Transverse colon (tissue), 4 donors: Measurements from ENCODE around the gene AGPAT2. TPM values are rescaled to one million over a fixed set of nuclear protein-coding genes. Genes with fewer than 3 reads are reported as not detected.

Source experiments
- DNase-seq: peaks from one replicate; pipeline ENCODE4 v3.0.0-alpha.2; 2019
- H3K27ac ChIP-seq, 4 donors: fragments of 200-600 bp; sonication (generic); 2 replicates each; pipeline ENCODE4 v1.5.1; 2016 to 2018; ENCODE audit warnings: inconsistent platforms in 4 of 4
- H3K27me3 ChIP-seq: fragments of 200-600 bp; sonication (generic); 2 replicates; pipeline ENCODE4 v1.5.1; 2017; ENCODE audit warnings: inconsistent platforms
- H3K36me3 ChIP-seq, 4 donors: fragments of 200-600 bp; sonication (generic); 2 replicates each; pipeline ENCODE4 v1.5.1; 2017 to 2019; ENCODE audit warnings: inconsistent platforms in 4 of 4
- H3K4me1 ChIP-seq, 4 donors: fragments of 200-600 bp; sonication (generic); 2 replicates each; pipeline ENCODE4 v1.5.1; 2017 to 2020; ENCODE audit warnings: inconsistent platforms in 4 of 4
- H3K4me3 ChIP-seq, 4 donors: fragments of 200-600 bp; sonication (generic); 1 replicate in 1 of 4; 2 replicates in 3 of 4; pipeline versions ENCODE4 v1.5.1 to v1.6.1; 2017 to 2019; ENCODE audit warnings: inconsistent platforms in 4 of 4
- H3K9me3 ChIP-seq, 2 donors: fragments of 200-600 bp; sonication (generic); 2 replicates each; pipeline ENCODE4 v1.5.1; 2017 to 2019; ENCODE audit warnings: inconsistent platforms in 2 of 2
- EP300 ChIP-seq: sonication (generic); formaldehyde crosslinking; IDR thresholded peaks from one replicate; pipeline ENCODE4 v1.6.1; 2017; ENCODE audit warnings: antibody characterized with exemption, low read depth
- POLR2A ChIP-seq: fragments of 450-650 bp; IDR thresholded peaks from one replicate; pipeline ENCODE4 v1.6.1; 2016; ENCODE audit warnings: antibody characterized with exemption, mild to moderate bottlenecking, moderate library complexity
- POLR2AphosphoS5 ChIP-seq, 3 donors: sonication (generic); formaldehyde crosslinking; IDR thresholded peaks; one replicate each; pipeline ENCODE4 v1.6.1; 2016; ENCODE audit warnings: antibody characterized with exemption in 3 of 3
- WGBS, 2 donors: methylation state at CpG; one replicate each; pipeline ENCODE4 v1.1.5; 2018; ENCODE audit warnings: low coverage in 1 of 2; 5-methylcytosine and 5-hydroxymethylcytosine counted together
- in situ Hi-C, 4 donors: fragments of 200-750 bp; cut with MboI; loops; one replicate each; pipeline versions ENCODE4 v1.15.0 to v1.15.1; 2017; ENCODE audit warnings: low sequenced_read_pairs in 3 of 4, low pct_ligation_motif_present in 1 of 4, low pct_unique_long_range_greater_than_20kb in 1 of 4
- intact Hi-C: fragments of 100-400 bp; cut with DNase I; formaldehyde crosslinking; loops from one replicate; pipeline ENCODE4 v1.15.1; 2023; ENCODE audit warnings: low total_unique reads
- total RNA-seq, 4 donors: library from RNA; depleted of rRNA; stranded (reverse); fragments of >200 nt; gene quantifications; one replicate each; pipeline ENCODE4 v1.1.0, GENCODE V29; 2016
- TF ChIP-seq, protein P1 (sequence below), 5 experiments: fragments of 200-600 bp in 3 of 5; fragments of 450-650 bp in 2 of 5; sonication (generic) in 3 of 5; IDR thresholded peaks; 1 replicate in 2 of 5; 2 replicates in 3 of 5; pipeline ENCODE4 v1.5.1; 2016 to 2017; ENCODE audit warnings: antibody characterized with exemption in 5 of 5, inconsistent platforms in 3 of 5, mild to moderate bottlenecking in 2 of 5, moderate library complexity in 1 of 5

The AGPAT2 gene
- total RNA-seq, 4 donors from 2014 or later, result 245 to 441 (median 290) TPM

DNA sequence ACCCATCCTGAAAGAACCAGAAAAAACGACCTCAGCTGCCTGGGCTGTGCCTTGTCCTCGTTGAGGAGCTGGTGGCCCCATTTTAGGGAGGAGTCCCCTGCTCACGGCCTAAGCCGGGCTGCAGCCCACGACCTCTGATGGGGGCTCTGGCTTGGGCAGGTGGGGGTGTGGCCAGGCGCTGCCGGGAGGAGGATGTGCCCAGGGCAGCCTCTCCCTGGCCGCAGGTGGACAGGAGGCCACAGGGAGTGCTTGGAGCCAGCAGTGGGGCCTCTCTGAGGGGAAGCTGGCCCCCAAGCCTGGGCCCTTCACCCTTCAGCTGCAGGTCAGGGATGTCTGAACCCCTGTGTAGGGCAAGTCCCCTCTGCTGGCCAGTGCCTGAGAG, 27.6 kb upstream of the AGPAT2 start:
- H3K27ac ChIP-seq, result peak overlapping the region in 1 of 4 donors; percentile 16
- intact Hi-C loops, result no loop called here

DNA sequence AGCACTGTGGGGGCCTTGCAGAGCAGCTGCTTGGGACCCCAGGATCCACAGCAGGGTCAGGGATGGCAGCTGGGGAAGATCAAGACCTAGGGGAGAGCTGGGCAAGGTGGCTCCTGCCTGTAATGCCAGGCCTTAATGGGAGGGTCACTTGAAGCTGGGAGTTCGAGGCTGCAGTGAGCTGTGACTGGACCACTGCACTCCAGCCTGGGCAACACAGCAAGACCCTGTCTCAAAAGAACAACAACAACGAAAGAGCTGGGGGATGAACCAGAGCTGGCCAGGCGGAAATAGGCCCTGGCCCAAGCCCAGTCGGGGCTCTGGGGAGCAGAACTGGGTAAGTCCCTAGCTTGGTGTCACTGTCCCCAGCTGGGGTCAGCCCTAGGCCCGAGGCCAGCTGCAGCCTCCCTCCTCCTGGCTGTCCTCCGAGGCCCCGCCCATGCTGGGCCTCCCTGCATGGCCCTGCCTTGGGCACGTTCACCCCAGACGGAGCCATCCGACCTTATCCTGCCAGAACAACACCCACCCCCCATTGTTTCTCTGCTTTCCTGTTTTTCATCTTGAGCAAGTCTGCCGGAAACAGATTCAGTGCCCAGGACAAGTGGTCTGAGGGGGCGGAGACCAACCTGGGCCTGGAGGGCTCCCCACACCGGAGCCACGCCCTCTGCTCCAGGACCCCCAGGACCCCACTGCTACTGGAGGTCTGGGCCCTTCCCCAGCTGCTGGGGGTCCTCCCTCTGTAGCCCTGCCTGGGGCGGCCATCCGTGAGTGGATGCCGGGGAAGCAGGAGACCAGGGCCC, 27.0 kb upstream of the AGPAT2 start:
- Histone ChIP-seq H3K27me3 (peaks cover 83% of the 10 kb centered on the region), H3K36me3 (no peaks in the 10 kb centered on the region), H3K27ac (peak overlapping the region in 3 of 4 donors; percentile 16 to 55 (median 52)), H3K4me1 (peaks cover 11 to 18% (median 15%) of the 10 kb centered on the region in 4 donors), H3K9me3 (no peaks in the 10 kb centered on the region), H3K4me3 (no peak overlapping the region)
- TF ChIP-seq, protein P1, sequence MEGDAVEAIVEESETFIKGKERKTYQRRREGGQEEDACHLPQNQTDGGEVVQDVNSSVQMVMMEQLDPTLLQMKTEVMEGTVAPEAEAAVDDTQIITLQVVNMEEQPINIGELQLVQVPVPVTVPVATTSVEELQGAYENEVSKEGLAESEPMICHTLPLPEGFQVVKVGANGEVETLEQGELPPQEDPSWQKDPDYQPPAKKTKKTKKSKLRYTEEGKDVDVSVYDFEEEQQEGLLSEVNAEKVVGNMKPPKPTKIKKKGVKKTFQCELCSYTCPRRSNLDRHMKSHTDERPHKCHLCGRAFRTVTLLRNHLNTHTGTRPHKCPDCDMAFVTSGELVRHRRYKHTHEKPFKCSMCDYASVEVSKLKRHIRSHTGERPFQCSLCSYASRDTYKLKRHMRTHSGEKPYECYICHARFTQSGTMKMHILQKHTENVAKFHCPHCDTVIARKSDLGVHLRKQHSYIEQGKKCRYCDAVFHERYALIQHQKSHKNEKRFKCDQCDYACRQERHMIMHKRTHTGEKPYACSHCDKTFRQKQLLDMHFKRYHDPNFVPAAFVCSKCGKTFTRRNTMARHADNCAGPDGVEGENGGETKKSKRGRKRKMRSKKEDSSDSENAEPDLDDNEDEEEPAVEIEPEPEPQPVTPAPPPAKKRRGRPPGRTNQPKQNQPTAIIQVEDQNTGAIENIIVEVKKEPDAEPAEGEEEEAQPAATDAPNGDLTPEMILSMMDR (IDR thresholded peaks at IDR 0.05), result no peak
- TF ChIP-seq EP300 (no peak), POLR2A (no peak), POLR2AphosphoS5 (IDR thresholded peaks at IDR 0.05) (no peak)
- DNase-seq, result no peak
- in situ Hi-C loops (no loop called here), intact Hi-C loops (no loop called here)
- 52 to 62% methylated on average over 4 to 17 of the region's 17 CpGs for WGBS, 2 donors

More for the DNA sequence above, 27.6 kb upstream of the AGPAT2 start:
- no peaks in the 10 kb centered on the region for H3K9me3 ChIP-seq
- in situ Hi-C loops, result no loop called here
- WGBS, 2 donors, result 24% methylated on average over 5 of the region's 8 CpGs; no CpG with 5 or more reads in 1 of the 2 donors
- DNase-seq, result no peak
- TF ChIP-seq EP300, result no peak
- TF ChIP-seq, protein P1 (IDR thresholded peaks at IDR 0.05), result no peak
- no peak for TF ChIP-seq POLR2AphosphoS5 (IDR thresholded peaks at IDR 0.05)
- TF ChIP-seq POLR2A, result no peak
- no peaks in the 10 kb centered on the region for H3K36me3 ChIP-seq
- H3K4me3 ChIP-seq, result no peak overlapping the region
- peaks cover 14 to 24% (median 17%) of the 10 kb centered on the region in 4 donors for H3K4me1 ChIP-seq
- H3K27me3 ChIP-seq, result peaks cover 81% of the 10 kb centered on the region

DNA sequence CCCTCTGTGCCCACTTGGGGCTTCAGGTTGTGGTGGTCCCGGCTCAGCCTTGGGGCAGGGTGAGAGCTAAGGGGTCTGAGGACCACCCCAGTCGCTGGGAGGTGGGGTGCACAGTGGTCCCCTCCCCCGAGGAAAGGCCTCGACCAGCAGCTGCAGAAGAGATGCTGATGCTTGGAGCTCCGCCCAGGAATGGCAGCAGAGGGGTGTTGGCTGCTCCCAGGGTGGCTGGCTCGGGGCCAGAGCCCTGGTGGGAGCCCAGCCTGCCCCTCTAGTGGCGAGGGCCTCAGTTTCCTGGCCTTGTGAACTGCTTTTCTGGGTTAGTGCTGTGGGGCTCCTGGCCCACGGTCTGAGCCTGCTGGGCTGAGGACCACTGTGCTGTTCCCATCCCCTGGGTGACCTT, 26.3 kb upstream of the AGPAT2 start:
- DNase-seq, result no peak
- TF ChIP-seq, protein P1 (IDR thresholded peaks at IDR 0.05), result no peak
- TF ChIP-seq EP300, result no peak
- no peak for TF ChIP-seq POLR2A
- no peak for TF ChIP-seq POLR2AphosphoS5 (IDR thresholded peaks at IDR 0.05)
- Histone ChIP-seq H3K27me3 (peaks cover 77% of the 10 kb centered on the region), H3K36me3 (no peaks in the 10 kb centered on the region), H3K9me3 (no peaks in the 10 kb centered on the region), H3K4me1 (peaks cover 9 to 15% (median 13%) of the 10 kb centered on the region in 4 donors), H3K4me3 (peak overlapping the region in 1 of 4 donors; percentile 54), H3K27ac (peak overlapping the region in 3 of 4 donors; percentile 52 to 72 (median 57))
- WGBS, 2 donors, result 50% methylated on average over 6 of the region's 8 CpGs; no CpG with 5 or more reads in 1 of the 2 donors
- in situ Hi-C loops (no loop called here), intact Hi-C loops (no loop called here)

DNA sequence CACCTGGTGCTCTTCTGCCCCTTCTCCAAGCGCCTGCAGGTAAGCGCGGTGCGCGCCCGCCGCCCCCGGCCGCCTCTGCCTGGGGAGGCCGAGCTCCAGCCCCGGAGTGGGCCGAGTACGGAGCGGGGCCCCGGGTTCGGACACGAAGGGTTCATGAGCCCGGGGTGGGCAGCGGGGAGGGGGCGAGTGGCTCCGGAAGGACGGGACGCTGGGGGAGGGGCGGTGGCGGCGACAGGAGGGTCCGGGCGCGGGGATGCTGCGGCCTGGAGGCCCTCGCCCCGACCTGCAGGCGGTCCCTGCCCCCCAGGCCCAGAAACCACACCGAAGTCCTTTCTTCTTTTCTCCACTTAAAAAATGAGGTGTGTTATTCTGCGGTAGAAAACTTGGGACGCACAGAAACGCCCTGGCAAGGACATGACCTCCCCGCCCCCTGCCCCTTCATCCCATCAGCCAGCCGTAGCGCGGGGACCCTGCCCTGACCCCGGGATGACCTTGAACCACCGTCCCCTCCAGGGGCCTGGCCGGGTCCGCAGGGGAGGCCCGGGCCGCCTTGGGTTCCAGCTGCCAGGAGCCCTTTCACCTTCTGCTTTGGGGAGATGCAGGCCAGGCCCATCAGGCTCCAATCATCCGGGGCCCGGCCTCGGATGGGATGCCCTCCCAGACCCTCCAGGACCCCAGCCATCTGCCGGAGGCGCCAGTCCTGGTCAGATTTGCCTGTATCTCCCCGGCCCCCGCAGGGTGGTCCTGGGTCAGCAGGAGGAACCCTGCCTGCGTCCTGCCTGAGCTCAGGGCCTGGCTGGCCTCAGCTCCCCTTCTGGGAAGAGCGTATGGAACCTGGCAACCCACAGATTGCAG, 25.7 kb upstream of the AGPAT2 start:
- no peaks in the 10 kb centered on the region for H3K36me3 ChIP-seq
- in situ Hi-C loops (no loop called here), intact Hi-C loops (no loop called here)
- H3K4me3 ChIP-seq, result peak overlapping the region; percentile 30 to 54 (median 42)
- peaks cover 77% of the 10 kb centered on the region for H3K27me3 ChIP-seq
- WGBS, 2 donors, result 10 to 11% methylated on average over 17 to 33 of the region's 56 CpGs
- no peaks in the 10 kb centered on the region for H3K9me3 ChIP-seq
- H3K27ac ChIP-seq, result peak overlapping the region; percentile 20 to 72 (median 54)
- peaks cover 9 to 15% (median 13%) of the 10 kb centered on the region in 4 donors for H3K4me1 ChIP-seq
- DNase-seq, result no peak
- TF ChIP-seq POLR2A, result no peak
- no peak for TF ChIP-seq POLR2AphosphoS5 (IDR thresholded peaks at IDR 0.05)
- no peak for TF ChIP-seq EP300
- TF ChIP-seq, protein P1 (IDR thresholded peaks at IDR 0.05), result no peak
